ENCODE measurements around the gene PDE1A. TPM values are rescaled to one million over a fixed set of nuclear protein-coding genes. Genes with fewer than 3 reads are reported as not detected.

Gene PDE1A
- total RNA-seq, 2 donors from 2014 or later: 0.31 TPM; not detected in 1

DNA sequence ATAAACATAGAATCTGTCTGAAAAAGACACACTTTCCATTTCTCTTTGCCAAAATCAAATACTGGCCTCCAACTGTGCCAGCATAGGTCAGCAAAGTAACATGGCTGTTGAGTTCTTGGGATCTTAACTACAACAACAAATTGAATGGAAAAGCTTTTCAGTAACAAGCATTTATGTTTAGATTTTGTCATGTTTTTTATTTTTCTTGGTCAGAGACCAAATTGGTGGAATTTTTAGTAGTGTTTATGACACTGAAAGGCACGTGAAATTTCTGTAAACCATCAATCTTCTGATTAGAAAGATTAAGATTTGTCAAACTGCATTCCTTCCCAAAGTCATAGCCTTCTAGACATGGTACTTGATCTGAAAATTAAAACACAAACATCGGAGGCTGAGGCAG, 77.6 kb downstream of the PDE1A start:
- Mint-ChIP-seq H3K4me3 (no peak overlapping the region), H3K27ac (no peak overlapping the region), H3K36me3 (ENCODE audit: low read depth) (no peaks in the 10 kb centered on the region), H3K4me1 (no peaks in the 10 kb centered on the region), H3K27me3 (ENCODE audit: insufficient read depth) (no peaks in the 10 kb centered on the region), H3K9me3 (no peaks in the 10 kb centered on the region)
- 89 to 100% methylated on average over 1 to 2 of the region's 2 CpGs for WGBS, 2 experiments (ENCODE audit: insufficient coverage in 1 of 2, insufficient read length in 1 of 2)
- DNase-seq: no peak
- TF ChIP-seq, protein P1, sequence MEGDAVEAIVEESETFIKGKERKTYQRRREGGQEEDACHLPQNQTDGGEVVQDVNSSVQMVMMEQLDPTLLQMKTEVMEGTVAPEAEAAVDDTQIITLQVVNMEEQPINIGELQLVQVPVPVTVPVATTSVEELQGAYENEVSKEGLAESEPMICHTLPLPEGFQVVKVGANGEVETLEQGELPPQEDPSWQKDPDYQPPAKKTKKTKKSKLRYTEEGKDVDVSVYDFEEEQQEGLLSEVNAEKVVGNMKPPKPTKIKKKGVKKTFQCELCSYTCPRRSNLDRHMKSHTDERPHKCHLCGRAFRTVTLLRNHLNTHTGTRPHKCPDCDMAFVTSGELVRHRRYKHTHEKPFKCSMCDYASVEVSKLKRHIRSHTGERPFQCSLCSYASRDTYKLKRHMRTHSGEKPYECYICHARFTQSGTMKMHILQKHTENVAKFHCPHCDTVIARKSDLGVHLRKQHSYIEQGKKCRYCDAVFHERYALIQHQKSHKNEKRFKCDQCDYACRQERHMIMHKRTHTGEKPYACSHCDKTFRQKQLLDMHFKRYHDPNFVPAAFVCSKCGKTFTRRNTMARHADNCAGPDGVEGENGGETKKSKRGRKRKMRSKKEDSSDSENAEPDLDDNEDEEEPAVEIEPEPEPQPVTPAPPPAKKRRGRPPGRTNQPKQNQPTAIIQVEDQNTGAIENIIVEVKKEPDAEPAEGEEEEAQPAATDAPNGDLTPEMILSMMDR (conservative IDR thresholded peaks at IDR 0.05): no peak
- no peak overlapping the region for H3K9ac ChIP-seq (ENCODE audit: extremely low read depth, low read length, poor library complexity, severe bottlenecking)
- no peaks in the 10 kb centered on the region for H3K4me1 ChIP-seq (ENCODE audit: control insufficient read depth, insufficient read depth, low read length)
- H3K36me3 ChIP-seq (ENCODE audit: control insufficient read depth, insufficient read depth, low read length): no peaks in the 10 kb centered on the region
- no peaks in the 10 kb centered on the region for H3K27me3 ChIP-seq (ENCODE audit: control insufficient read depth, insufficient read depth, low read length, poor library complexity, severe bottlenecking)
- H3K9me3 ChIP-seq (ENCODE audit: control insufficient read depth, low read length): no peaks in the 10 kb centered on the region
- H3K4me3 ChIP-seq (ENCODE audit: low read length): no peak overlapping the region
- no peak overlapping the region for H3K27ac ChIP-seq (ENCODE audit: low read depth, low read length)

DNA sequence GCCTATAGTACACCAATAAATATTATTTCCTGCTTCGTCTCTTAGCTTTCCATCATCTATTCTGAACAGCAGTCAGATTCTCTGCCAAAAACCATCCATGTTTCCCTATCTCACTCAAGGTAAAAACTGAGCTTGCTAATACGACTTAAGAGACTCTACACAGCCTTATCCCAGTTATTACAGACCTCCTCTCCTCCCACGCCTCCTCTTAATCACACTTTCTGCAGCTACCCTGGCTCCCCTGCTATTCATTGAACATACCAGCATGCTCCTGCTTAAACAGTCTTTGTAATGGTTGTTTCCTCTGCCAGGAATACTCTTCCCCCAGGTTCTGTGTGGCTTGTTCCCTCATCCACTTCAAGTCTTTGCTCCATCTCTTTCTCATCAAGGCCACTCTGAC, 81.5 kb downstream of the PDE1A start:
- H3K4me3 ChIP-seq (ENCODE audit: low read length): no peak overlapping the region
- H3K27me3 Mint-ChIP-seq (ENCODE audit: insufficient read depth): no peaks in the 10 kb centered on the region
- no peak overlapping the region for H3K4me3 Mint-ChIP-seq
- TF ChIP-seq, protein P1 (conservative IDR thresholded peaks at IDR 0.05): no peak
- no peak overlapping the region for H3K9ac ChIP-seq (ENCODE audit: extremely low read depth, low read length, poor library complexity, severe bottlenecking)
- no peaks in the 10 kb centered on the region for H3K4me1 Mint-ChIP-seq
- no peaks in the 10 kb centered on the region for H3K9me3 ChIP-seq (ENCODE audit: control insufficient read depth, low read length)
- H3K36me3 ChIP-seq (ENCODE audit: control insufficient read depth, insufficient read depth, low read length): no peaks in the 10 kb centered on the region
- DNase-seq: no peak
- H3K9me3 Mint-ChIP-seq: no peaks in the 10 kb centered on the region
- 83 to 86% methylated on average over 1 to 3 of the region's 3 CpGs for WGBS, 2 experiments (ENCODE audit: insufficient coverage in 1 of 2, insufficient read length in 1 of 2)
- no peaks in the 10 kb centered on the region for H3K27me3 ChIP-seq (ENCODE audit: control insufficient read depth, insufficient read depth, low read length, poor library complexity, severe bottlenecking)
- H3K27ac ChIP-seq (ENCODE audit: low read depth, low read length): no peak overlapping the region
- no peak overlapping the region for H3K27ac Mint-ChIP-seq
- no peaks in the 10 kb centered on the region for H3K4me1 ChIP-seq (ENCODE audit: control insufficient read depth, insufficient read depth, low read length)
- H3K36me3 Mint-ChIP-seq (ENCODE audit: low read depth): no peaks in the 10 kb centered on the region

DNA sequence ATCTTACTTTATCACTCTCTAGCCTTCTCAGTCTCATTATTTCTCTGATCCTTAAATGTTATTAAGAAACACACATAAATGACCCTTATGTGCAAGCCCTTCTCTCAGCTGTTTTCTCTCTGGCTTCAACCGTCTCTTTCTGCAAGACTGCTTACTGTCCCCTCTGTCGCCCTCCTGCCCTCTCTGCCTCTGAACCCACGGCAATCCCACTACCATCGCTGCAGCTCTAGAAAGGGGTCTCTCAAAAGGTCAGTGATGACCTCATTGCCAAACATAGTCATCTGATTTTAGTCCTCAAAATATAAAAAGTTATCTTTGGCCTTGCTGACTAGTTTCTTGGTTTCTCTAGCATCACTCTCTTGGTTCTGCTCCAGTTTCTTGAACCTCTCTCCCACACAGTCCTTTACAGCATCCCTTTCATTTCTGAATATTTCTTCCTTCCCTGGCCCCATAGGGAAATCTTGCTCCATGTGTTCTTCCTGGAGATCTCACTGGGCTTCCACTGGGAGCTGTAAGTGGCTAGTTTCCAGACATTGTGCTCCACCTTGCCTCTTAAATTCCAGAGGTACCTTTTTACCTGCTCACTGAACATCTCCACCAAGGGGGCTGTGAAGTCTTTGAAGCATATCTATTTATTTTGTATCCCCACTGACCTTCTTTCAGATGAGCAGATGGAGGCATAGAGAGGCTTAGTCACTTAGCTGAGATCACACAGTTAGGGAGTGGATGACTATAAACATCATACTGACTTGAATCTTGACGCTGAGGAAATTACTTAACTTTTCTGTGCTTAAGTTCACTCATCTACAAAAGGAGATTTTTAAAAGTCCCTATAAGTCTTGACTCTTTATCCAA, 96.2 kb downstream of the PDE1A start:
- Mint-ChIP-seq H3K9me3 (peaks cover 6% of the 10 kb centered on the region), H3K27me3 (ENCODE audit: insufficient read depth) (no peaks in the 10 kb centered on the region), H3K36me3 (ENCODE audit: low read depth) (no peaks in the 10 kb centered on the region), H3K4me3 (no peak overlapping the region), H3K27ac (no peak overlapping the region), H3K4me1 (no peaks in the 10 kb centered on the region)
- DNase-seq: no peak
- H3K4me3 ChIP-seq (ENCODE audit: low read length): no peak overlapping the region
- H3K27me3 ChIP-seq (ENCODE audit: control insufficient read depth, insufficient read depth, low read length, poor library complexity, severe bottlenecking): no peaks in the 10 kb centered on the region
- TF ChIP-seq, protein P1 (conservative IDR thresholded peaks at IDR 0.05): no peak
- H3K4me1 ChIP-seq (ENCODE audit: control insufficient read depth, insufficient read depth, low read length): no peaks in the 10 kb centered on the region
- no peak overlapping the region for H3K27ac ChIP-seq (ENCODE audit: low read depth, low read length)
- WGBS, 2 experiments (ENCODE audit: insufficient coverage in 1 of 2, insufficient read length in 1 of 2): 94 to 95% methylated on average over 5 of the region's 5 CpGs
- H3K9me3 ChIP-seq (ENCODE audit: control insufficient read depth, low read length): no peaks in the 10 kb centered on the region
- no peaks in the 10 kb centered on the region for H3K36me3 ChIP-seq (ENCODE audit: control insufficient read depth, insufficient read depth, low read length)
- H3K9ac ChIP-seq (ENCODE audit: extremely low read depth, low read length, poor library complexity, severe bottlenecking): no peak overlapping the region
